Left ventricle myocardium inferior (tissue), 1 donor: ENCODE results near the gene GRIN2D. TPM values are rescaled to one million over a fixed set of nuclear protein-coding genes. Genes with fewer than 3 reads are reported as not detected.

Experiments
- DNase-seq: peaks from one replicate; pipeline ENCODE4 v3.0.0-alpha.2; 2020
- H3K27ac ChIP-seq: fragments of 200-600 bp; replicated peaks from 2 replicates; pipeline ENCODE4 v1.8.0; 2021
- H3K27me3 ChIP-seq: fragments of 200-600 bp; 2 replicates; pipeline ENCODE4 v1.8.0; 2021; ENCODE audit warnings: low read depth
- H3K36me3 ChIP-seq: fragments of 200-600 bp; 2 replicates; pipeline ENCODE4 v1.8.0; 2021
- H3K4me1 ChIP-seq: fragments of 200-600 bp; 2 replicates; pipeline ENCODE4 v1.8.0; 2021
- H3K4me3 ChIP-seq: fragments of 200-600 bp; 2 replicates; pipeline ENCODE4 v1.8.0; 2021; ENCODE audit warnings: mild to moderate bottlenecking, moderate library complexity
- H3K9me3 ChIP-seq: fragments of 200-600 bp; replicated peaks from 2 replicates; pipeline ENCODE4 v1.8.0; 2021
- intact Hi-C: fragments of 100-400 bp; cut with micrococcal nuclease; formaldehyde crosslinking; loops from one replicate; pipeline ENCODE4 v1.11.0; 2022
- total RNA-seq: library from RNA; stranded (reverse); fragmentation: NEBNext Ultra II Directional; extraction: Animal tissue kit (Norgen Biotek cat#: 25700); gene quantifications from one replicate; pipeline ENCODE4 v1.2.1, GENCODE V29; 2021
- TF ChIP-seq, protein P1 (sequence below): fragments of 200-600 bp; IDR thresholded peaks from 2 replicates; pipeline ENCODE4 v1.8.0; 2021; ENCODE audit warnings: antibody characterized with exemption, mild to moderate bottlenecking, borderline replicate concordance
- donor health status: DM: no; HTN: yes; CAD: no; lungs with severe emphysema.

GRIN2D gene
- total RNA-seq, 1 donor from 2014 or later, result 0.30 TPM

DNA sequence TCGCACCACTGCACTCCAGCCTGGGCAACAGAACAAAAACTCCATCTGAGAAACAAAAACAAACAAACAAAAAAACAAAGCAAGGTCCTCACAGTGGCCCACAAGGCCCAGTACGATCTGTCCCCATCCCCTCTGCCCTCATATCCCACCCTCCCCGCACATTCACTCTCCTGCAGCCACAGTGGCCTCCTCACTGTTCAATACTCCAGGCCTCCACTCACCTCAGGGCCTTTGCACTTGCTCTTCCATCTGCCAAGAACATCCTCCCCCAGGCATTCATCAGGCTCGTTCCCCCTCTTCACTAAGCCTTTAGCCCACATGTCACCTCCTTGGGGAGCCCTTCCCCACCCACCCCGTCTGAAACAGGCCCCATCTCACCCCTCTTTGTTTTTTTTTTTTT lies 34.3 kb upstream of the GRIN2D start:
- peaks cover 6% of the 10 kb centered on the region for H3K4me1 ChIP-seq
- TF ChIP-seq, protein P1, sequence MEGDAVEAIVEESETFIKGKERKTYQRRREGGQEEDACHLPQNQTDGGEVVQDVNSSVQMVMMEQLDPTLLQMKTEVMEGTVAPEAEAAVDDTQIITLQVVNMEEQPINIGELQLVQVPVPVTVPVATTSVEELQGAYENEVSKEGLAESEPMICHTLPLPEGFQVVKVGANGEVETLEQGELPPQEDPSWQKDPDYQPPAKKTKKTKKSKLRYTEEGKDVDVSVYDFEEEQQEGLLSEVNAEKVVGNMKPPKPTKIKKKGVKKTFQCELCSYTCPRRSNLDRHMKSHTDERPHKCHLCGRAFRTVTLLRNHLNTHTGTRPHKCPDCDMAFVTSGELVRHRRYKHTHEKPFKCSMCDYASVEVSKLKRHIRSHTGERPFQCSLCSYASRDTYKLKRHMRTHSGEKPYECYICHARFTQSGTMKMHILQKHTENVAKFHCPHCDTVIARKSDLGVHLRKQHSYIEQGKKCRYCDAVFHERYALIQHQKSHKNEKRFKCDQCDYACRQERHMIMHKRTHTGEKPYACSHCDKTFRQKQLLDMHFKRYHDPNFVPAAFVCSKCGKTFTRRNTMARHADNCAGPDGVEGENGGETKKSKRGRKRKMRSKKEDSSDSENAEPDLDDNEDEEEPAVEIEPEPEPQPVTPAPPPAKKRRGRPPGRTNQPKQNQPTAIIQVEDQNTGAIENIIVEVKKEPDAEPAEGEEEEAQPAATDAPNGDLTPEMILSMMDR, result no peak
- H3K27ac ChIP-seq, result no peak overlapping the region
- DNase-seq, result no peak
- peaks cover 17% of the 10 kb centered on the region for H3K36me3 ChIP-seq
- no peak overlapping the region for H3K4me3 ChIP-seq
- H3K9me3 ChIP-seq, result no peaks in the 10 kb centered on the region
- no peaks in the 10 kb centered on the region for H3K27me3 ChIP-seq
- intact Hi-C loops, result no loop called here

DNA sequence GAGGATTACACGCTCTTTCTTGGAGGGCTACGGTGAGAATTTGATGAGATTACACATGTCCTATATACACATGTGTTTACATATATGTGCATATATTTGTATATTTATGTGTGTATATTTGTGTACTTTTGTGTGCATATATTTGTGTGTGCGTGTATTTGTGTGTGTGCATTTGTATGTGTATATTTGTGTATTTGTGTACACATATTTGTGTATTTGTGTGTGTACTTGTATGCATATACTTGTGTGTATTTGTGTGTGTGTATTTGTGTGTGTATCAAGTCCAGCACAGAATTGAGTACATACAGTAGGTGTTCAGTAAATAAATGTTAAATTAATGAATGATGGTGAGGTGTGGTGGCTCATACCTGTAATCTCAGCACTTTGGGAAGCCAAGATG lies 31.6 kb upstream of the GRIN2D start:
- Histone ChIP-seq H3K36me3 (peaks cover 10% of the 10 kb centered on the region), H3K4me1 (peaks cover 11% of the 10 kb centered on the region), H3K27ac (no peak overlapping the region), H3K27me3 (no peaks in the 10 kb centered on the region), H3K9me3 (no peaks in the 10 kb centered on the region), H3K4me3 (no peak overlapping the region)
- TF ChIP-seq, protein P1, result no peak
- intact Hi-C loops, result no loop called here
- no peak for DNase-seq

- Histone ChIP-seq H3K4me1 (peaks cover 11% of the 10 kb centered on the region), H3K9me3 (no peaks in the 10 kb centered on the region), H3K36me3 (peaks cover 10% of the 10 kb centered on the region), H3K27ac (peak overlapping the region; percentile 95), H3K27me3 (no peaks in the 10 kb centered on the region), H3K4me3 (peak overlapping the region; percentile 79)
- peak; percentile 97 for DNase-seq
- TF ChIP-seq, protein P1, result no peak
- intact Hi-C loops, result no loop called here
Measured at GRCh38 chr19:48362716-48363499, 30.6 kb upstream of the GRIN2D start.

DNA sequence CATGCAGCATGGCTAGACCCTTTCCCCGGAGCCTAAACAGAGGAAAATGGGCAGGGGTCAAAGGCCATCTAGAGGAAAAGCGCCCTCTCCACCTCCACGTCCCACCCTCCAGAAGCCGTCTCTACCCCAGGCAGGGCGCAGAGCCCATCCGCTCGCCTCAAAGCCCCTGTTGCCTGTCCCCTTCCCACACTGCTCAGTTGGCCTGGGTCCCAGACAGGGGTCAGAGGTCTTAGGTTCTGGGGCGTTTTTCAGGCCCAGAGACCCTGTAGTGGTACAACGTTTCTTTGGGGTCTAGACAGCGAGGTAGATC lies 30.0 kb upstream of the GRIN2D start:
- Histone ChIP-seq H3K36me3 (peaks cover 10% of the 10 kb centered on the region), H3K27me3 (no peaks in the 10 kb centered on the region), H3K27ac (peak overlapping the region; percentile 95), H3K4me1 (peaks cover 11% of the 10 kb centered on the region), H3K9me3 (no peaks in the 10 kb centered on the region), H3K4me3 (peak overlapping the region; percentile 79)
- TF ChIP-seq, protein P1, result no peak
- intact Hi-C loops, result no loop called here
- DNase-seq, result no peak

GRCh38 chr19:48363810-48364597 lies 29.5 kb upstream of the GRIN2D start, which contains the start of the genes SYNGR4 and TMEM143:
Gene SYNGR4 (plus strand): TSS chr19:48364367. CDS start chr19:48365843, 1,476 bp downstream.
Gene TMEM143 (minus strand): TSS chr19:48363940. CDS start chr19:48363920, 20 bp downstream.
- DNase-seq, result peak; percentile 99
- Histone ChIP-seq H3K9me3 (no peaks in the 10 kb centered on the region), H3K4me1 (peaks cover 11% of the 10 kb centered on the region), H3K36me3 (peaks cover 7% of the 10 kb centered on the region), H3K27me3 (no peaks in the 10 kb centered on the region), H3K4me3 (peak within 1 kb of the TSS; percentile 79), H3K27ac (peak within 1 kb of the TSS; percentile 95)
- intact Hi-C loops, result no loop called here
- TF ChIP-seq, protein P1, result no peak
